ENCODE data around the gene NR2F1-AS1. TPM values are rescaled to one million over a fixed set of nuclear protein-coding genes. Genes with fewer than 3 reads are reported as not detected.

The NR2F1-AS1 gene
- total and polyA plus RNA-seq, 5 donors: 7.8 to 13.2 (median 10.9) TPM

DNA sequence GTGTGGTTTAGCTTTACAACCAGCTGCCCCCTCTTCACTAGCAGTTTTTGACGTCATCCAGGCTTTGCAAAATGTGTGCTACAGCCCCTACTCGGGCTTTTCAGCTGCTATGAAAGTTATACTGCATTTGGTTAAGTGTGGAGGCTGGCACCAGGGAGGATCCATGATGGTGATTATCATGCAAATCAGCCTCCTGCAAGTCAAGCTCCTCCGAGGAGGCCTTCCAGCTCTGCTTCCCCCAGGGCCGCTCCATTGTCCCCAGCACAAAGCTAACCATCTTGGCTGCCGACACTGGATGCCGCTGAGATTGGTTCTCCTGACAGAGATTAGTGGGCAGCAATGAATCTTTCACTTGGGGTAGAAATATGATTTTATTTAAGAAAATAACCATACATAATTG lies 159.6 kb downstream of the NR2F1-AS1 start:
- Histone ChIP-seq H3K4me1 (ENCODE audit: control insufficient read depth, insufficient read depth, low read length) (no peaks in the 10 kb centered on the region), H3K27me3 (ENCODE audit: control insufficient read depth, insufficient read depth) (no peaks in the 10 kb centered on the region), H3K4me3 (ENCODE audit: low read length) (no peak overlapping the region), H3K9me3 (ENCODE audit: control insufficient read depth, low read length) (no peaks in the 10 kb centered on the region), H3K27ac (ENCODE audit: low read length) (no peak overlapping the region)
- DNase-seq (no peak), ATAC-seq (no peak)
- WGBS: 80% methylated on average over 6 of the region's 6 CpGs
- intact Hi-C loops (cut with DNase I): no loop called here

DNA sequence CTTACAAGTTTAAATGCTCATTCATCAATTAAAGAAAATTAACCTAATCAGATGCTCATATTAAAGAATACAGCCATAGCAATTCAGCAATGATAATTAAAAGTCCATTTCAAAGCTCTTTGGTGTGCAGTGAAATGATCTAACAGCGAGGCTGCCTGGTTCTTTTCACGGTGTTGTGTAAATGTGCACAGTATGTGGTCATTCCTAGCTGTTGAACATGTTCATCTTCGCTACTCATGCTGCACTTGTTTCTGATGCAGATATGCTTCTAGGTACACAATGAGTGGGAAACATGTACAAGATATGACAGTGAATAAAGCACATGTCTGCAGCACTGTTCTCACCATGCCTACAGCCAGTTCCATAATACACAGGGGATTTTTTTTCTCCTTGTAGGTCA lies 163.5 kb downstream of the NR2F1-AS1 start:
- Histone ChIP-seq H3K27ac (ENCODE audit: low read length) (no peak overlapping the region), H3K4me1 (ENCODE audit: control insufficient read depth, insufficient read depth, low read length) (no peaks in the 10 kb centered on the region), H3K9me3 (ENCODE audit: control insufficient read depth, low read length) (no peaks in the 10 kb centered on the region), H3K27me3 (ENCODE audit: control insufficient read depth, insufficient read depth) (no peaks in the 10 kb centered on the region), H3K4me3 (ENCODE audit: low read length) (no peak overlapping the region)
- WGBS: 96% methylated on average over 3 of the region's 3 CpGs
- intact Hi-C loops (cut with DNase I): no loop called here
- ATAC-seq: no peak
- DNase-seq: no peak

DNA sequence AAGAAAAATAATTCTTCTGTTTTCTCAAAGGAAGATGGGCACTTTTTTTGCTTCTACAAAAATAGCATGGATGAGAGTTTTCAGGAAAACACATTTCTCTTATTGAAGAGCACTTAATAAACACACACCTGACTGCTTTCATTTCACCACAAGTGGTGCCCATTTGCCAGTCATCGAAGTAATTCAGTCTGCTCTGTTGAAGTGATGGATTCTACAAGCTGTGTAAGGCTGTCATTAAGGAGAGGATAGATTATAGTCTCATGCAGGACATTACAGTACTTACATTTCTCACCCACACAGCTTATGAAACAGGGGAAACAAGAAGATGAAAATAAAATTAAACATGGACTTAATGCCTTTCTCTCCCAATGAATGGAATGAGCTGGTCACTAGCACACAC lies 165.2 kb downstream of the NR2F1-AS1 start:
- no peak overlapping the region for H3K4me3 ChIP-seq (ENCODE audit: low read length)
- H3K27me3 ChIP-seq (ENCODE audit: control insufficient read depth, insufficient read depth): no peaks in the 10 kb centered on the region
- WGBS: 82% methylated on average over 1 of the region's 1 CpG
- intact Hi-C loops (cut with DNase I): no loop called here
- H3K4me1 ChIP-seq (ENCODE audit: control insufficient read depth, insufficient read depth, low read length): no peaks in the 10 kb centered on the region
- ATAC-seq (no peak), DNase-seq (no peak)
- no peak overlapping the region for H3K27ac ChIP-seq (ENCODE audit: low read length)
- no peaks in the 10 kb centered on the region for H3K9me3 ChIP-seq (ENCODE audit: control insufficient read depth, low read length)

DNA sequence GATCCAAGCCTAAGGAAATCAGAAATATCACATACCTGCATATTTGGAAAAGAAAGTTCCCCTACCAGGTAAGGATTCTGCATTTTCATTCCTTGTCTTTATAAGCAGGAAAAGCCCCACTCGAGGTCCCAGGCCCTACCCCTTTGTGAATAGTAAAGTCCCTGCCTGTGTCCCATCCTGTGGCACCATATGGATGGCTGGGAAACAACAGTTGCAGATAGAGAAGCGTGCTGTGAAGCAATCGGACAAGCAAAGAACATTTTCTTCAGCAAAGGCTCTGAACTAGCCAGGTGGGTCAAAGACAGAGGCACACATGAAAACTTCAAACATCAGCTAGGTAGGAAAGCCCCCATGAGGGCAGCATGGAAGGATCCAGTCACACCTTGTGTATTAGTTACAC lies 169.3 kb downstream of the NR2F1-AS1 start:
- Histone ChIP-seq H3K4me3 (ENCODE audit: low read length) (no peak overlapping the region), H3K4me1 (ENCODE audit: control insufficient read depth, insufficient read depth, low read length) (no peaks in the 10 kb centered on the region), H3K27me3 (ENCODE audit: control insufficient read depth, insufficient read depth) (no peaks in the 10 kb centered on the region), H3K9me3 (ENCODE audit: control insufficient read depth, low read length) (no peaks in the 10 kb centered on the region), H3K27ac (ENCODE audit: low read length) (no peak overlapping the region)
- WGBS: 79% methylated on average over 3 of the region's 3 CpGs
- DNase-seq: no peak
- intact Hi-C loops (cut with DNase I): no loop called here
- no peak for ATAC-seq

DNA sequence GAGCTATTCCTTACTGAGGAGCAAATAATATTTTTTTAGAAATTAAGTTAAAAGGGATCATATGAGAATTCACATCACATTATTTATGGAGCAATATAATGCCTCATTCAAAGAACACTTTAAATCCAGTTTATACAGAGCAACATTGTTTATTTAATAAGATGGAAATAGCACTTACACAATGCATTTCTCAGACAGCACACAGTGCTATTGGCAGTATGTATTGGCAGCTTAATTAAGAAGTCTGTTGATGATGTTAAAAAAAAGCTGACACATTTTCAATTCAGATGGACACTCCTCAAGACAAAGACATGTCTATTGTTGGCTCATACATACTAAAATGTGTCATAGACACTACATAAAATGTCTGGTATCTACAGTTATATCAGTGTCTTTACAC lies 171.3 kb downstream of the NR2F1-AS1 start:
- no peaks in the 10 kb centered on the region for H3K4me1 ChIP-seq (ENCODE audit: control insufficient read depth, insufficient read depth, low read length)
- intact Hi-C loops (cut with DNase I): no loop called here
- no peak for ATAC-seq

DNA sequence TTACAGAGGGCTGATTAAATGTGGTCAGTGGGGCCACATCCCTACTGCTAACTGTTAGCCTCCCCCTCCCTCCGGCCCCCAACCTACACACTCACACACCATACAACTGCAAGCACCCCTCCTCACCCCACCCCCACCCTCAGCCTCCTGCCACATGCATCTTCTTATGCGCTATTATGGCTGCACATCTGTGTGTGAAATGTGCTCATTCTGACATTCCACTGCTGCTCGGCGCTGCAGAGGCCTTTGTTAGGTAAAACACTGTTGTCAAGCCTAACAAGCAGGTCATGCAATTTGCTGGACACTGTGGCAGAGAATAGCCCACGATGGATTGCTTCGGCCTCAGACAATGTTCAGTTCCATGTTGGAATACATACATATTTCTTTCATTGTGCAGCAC lies 173.6 kb downstream of the NR2F1-AS1 start:
- Histone ChIP-seq H3K27me3 (ENCODE audit: control insufficient read depth, insufficient read depth) (no peaks in the 10 kb centered on the region), H3K27ac (ENCODE audit: low read length) (no peak overlapping the region), H3K4me3 (ENCODE audit: low read length) (no peak overlapping the region), H3K9me3 (ENCODE audit: control insufficient read depth, low read length) (no peaks in the 10 kb centered on the region), H3K4me1 (ENCODE audit: control insufficient read depth, insufficient read depth, low read length) (no peaks in the 10 kb centered on the region)
- ATAC-seq (no peak), DNase-seq (no peak)
- intact Hi-C loops (cut with DNase I): no loop called here
- 84% methylated on average over 6 of the region's 6 CpGs for WGBS

More for the DNA sequence above, 171.3 kb downstream of the NR2F1-AS1 start:
- Histone ChIP-seq H3K27me3 (ENCODE audit: control insufficient read depth, insufficient read depth) (no peaks in the 10 kb centered on the region), H3K4me3 (ENCODE audit: low read length) (no peak overlapping the region), H3K9me3 (ENCODE audit: control insufficient read depth, low read length) (no peaks in the 10 kb centered on the region), H3K27ac (ENCODE audit: low read length) (no peak overlapping the region)
- DNase-seq: no peak

DNA sequence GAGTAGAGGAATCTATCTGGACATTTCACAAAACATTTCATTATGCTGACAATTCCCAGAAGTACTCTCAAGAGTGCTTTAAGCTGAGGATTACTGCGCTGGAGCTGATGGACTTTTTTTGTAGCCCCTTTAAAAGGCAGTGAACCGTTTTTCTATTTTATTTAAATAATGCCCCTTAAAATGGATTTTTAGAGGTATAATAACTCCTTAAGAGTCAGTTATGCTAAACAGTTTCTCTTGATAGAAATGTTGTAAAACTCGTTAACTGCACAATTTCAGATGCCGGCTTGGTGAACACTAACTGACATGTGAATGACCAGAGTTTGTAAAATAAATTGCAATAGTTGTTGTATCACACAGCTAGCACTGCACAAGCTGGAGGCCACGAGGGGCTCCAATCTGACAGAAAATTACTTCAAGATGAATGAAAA lies 174.0 kb downstream of the NR2F1-AS1 start:
- DNase-seq (no peak), ATAC-seq (no peak)
- intact Hi-C loops (cut with DNase I): no loop called here
- no peaks in the 10 kb centered on the region for H3K27me3 ChIP-seq (ENCODE audit: control insufficient read depth, insufficient read depth)
- 75% methylated on average over 5 of the region's 5 CpGs for whole genome bisulfite sequencing
- no peak overlapping the region for H3K4me3 ChIP-seq (ENCODE audit: low read length)
- H3K4me1 ChIP-seq (ENCODE audit: control insufficient read depth, insufficient read depth, low read length): no peaks in the 10 kb centered on the region
- no peak overlapping the region for H3K27ac ChIP-seq (ENCODE audit: low read length)
- no peaks in the 10 kb centered on the region for H3K9me3 ChIP-seq (ENCODE audit: control insufficient read depth, low read length)

DNA sequence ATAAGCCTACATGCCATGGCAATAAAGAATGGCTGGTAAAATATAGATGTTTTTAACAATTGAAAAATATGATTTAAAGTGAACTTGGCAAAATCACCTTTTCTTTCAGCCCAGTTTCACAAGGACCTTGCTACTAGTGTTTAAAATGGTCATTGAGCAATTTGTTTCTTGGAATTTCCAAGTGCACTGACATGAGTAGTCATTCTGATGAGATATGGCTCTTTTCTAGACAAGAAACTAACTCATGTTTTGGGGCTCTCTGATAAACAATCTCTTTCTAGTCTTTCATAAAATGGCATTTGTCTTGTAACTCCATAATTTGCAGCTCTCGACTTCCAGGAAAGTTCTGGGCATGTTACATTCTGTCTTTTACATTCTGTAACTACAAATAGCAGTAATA lies 176.8 kb downstream of the NR2F1-AS1 start:
- ATAC-seq (peak in 1 of 2 donors; percentile 63), DNase-seq (no peak)
- intact Hi-C loops (cut with DNase I): no loop called here
- Histone ChIP-seq H3K27me3 (ENCODE audit: control insufficient read depth, insufficient read depth) (no peaks in the 10 kb centered on the region), H3K27ac (ENCODE audit: low read length) (no peak overlapping the region), H3K4me1 (ENCODE audit: control insufficient read depth, insufficient read depth, low read length) (no peaks in the 10 kb centered on the region), H3K9me3 (ENCODE audit: control insufficient read depth, low read length) (no peaks in the 10 kb centered on the region), H3K4me3 (ENCODE audit: low read length) (no peak overlapping the region)
- 59% methylated on average over 1 of the region's 1 CpG for WGBS

DNA sequence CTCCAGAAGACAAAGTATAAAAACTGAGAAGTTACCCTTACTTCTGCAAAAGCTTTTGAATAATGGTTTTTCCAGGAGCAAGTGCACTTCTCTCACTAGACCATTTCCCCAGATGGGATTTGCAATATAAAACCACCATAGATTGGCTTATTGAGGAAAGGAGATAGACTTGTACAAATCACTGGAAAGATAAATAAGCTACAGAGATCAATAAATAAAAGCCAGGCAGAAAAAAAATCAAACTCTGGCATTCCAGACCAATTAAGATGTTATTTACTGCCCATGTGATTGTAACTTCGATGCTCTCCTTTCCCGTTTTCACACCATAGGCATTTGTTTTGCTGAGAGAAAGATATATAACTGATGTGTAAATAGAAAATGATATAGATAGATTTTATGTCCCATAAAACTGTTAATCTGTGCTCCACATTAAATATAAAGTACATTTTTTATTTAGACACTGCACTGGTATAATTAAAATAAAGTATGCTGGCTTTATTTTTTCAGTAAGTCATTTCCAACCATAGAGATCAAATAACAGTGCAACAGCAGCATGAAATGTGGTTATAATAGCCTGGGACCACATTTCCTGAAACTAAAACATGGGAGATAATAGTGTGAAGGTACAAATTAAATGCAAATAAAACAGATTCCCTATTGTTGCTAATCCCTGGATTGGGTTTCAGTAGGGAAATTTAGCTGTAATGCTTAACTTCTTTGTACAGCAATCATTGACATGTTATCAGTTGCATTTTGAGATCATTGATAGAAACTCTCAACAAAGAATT lies 177.7 kb downstream of the NR2F1-AS1 start:
- H3K9me3 ChIP-seq (ENCODE audit: control insufficient read depth, low read length): no peaks in the 10 kb centered on the region
- no peaks in the 10 kb centered on the region for H3K27me3 ChIP-seq (ENCODE audit: control insufficient read depth, insufficient read depth)
- intact Hi-C loops (cut with DNase I): no loop called here
- no peak for ATAC-seq
- DNase-seq: no peak
- no peak overlapping the region for H3K4me3 ChIP-seq (ENCODE audit: low read length)
- 90% methylated on average over 2 of the region's 2 CpGs for WGBS
- no peak overlapping the region for H3K27ac ChIP-seq (ENCODE audit: low read length)
- H3K4me1 ChIP-seq (ENCODE audit: control insufficient read depth, insufficient read depth, low read length): no peaks in the 10 kb centered on the region

DNA sequence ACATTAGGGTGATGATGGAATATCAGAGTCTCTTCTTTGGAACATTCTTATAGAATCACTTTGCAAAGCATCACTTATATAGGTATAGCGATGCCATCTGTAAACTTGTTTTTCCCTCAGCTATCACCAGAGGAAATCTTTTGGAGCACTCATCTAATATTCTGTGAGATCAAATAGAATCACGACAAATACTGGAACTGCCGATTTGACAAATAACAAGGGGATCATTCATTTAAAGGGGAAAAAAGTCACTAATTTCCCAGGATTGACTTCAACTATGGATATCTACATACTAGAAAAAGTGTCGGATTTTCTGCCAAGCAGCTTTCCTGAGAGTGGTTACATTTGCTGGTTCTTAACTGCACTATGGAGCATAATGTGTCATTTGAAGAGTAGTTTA lies 178.6 kb downstream of the NR2F1-AS1 start:
- 83% methylated on average over 4 of the region's 4 CpGs for WGBS
- H3K27me3 ChIP-seq (ENCODE audit: control insufficient read depth, insufficient read depth): no peaks in the 10 kb centered on the region
- intact Hi-C loops (cut with DNase I): no loop called here
- ATAC-seq (no peak), DNase-seq (no peak)
- no peaks in the 10 kb centered on the region for H3K9me3 ChIP-seq (ENCODE audit: control insufficient read depth, low read length)
- no peaks in the 10 kb centered on the region for H3K4me1 ChIP-seq (ENCODE audit: control insufficient read depth, insufficient read depth, low read length)
- no peak overlapping the region for H3K4me3 ChIP-seq (ENCODE audit: low read length)
- no peak overlapping the region for H3K27ac ChIP-seq (ENCODE audit: low read length)

DNA sequence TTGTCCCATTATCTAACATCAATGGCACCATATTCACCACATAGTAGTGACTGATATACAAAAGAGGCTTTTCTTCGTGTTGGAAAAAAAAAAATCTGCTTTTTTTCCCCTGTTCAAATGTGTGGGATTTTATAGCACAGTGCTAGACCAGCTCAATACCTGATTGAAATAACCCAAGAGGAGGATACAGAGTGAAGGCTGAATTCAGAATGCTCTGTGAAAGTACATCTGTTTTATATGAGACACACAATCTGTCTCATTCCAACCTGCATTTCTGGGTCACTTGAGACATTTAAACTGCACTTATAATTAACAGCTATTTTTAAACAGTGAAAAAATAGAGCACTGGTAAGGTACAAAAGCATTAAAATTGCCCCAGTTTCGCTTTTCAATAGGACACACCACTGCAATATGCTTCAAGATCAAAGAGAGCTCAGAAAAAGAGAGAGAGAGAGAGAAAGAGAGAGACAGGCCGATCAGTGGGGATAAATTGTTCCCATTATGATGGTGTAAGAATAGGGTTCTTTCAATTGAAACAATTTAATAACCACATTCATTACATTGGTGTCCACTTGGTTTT lies 179.3 kb downstream of the NR2F1-AS1 start:
- intact Hi-C loops (cut with DNase I): no loop called here

More for the DNA sequence above, 179.3 kb downstream of the NR2F1-AS1 start:
- Histone ChIP-seq H3K27me3 (ENCODE audit: control insufficient read depth, insufficient read depth) (no peaks in the 10 kb centered on the region), H3K4me3 (ENCODE audit: low read length) (no peak overlapping the region), H3K4me1 (ENCODE audit: control insufficient read depth, insufficient read depth, low read length) (no peaks in the 10 kb centered on the region), H3K27ac (ENCODE audit: low read length) (no peak overlapping the region), H3K9me3 (ENCODE audit: control insufficient read depth, low read length) (no peaks in the 10 kb centered on the region)
- ATAC-seq (no peak), DNase-seq (no peak)
- WGBS: 67% methylated on average over 3 of the region's 3 CpGs

Data from right cardiac atrium (tissue), 5 donors.